HG02763 (cell line): ENCODE data around the gene MYL4.
A peak's percentile ranks its signal among the peaks of the same experiment; 100 is the strongest.
"Not testable (repeated sequence)": the region's sequence is repeated elsewhere in the genome, so short reads cannot be mapped to it uniquely, and the experiment has no call there.

Experiments
- ATAC-seq: cut with Tn5 transposase; IDR thresholded peaks from one replicate; pipeline ENCODE4 v1.9.1; 2021; ENCODE audit warnings: mild to moderate bottlenecking, moderate library complexity; ENCODE audit not compliant: unreplicated experiment

Gene MYL4

DNA sequence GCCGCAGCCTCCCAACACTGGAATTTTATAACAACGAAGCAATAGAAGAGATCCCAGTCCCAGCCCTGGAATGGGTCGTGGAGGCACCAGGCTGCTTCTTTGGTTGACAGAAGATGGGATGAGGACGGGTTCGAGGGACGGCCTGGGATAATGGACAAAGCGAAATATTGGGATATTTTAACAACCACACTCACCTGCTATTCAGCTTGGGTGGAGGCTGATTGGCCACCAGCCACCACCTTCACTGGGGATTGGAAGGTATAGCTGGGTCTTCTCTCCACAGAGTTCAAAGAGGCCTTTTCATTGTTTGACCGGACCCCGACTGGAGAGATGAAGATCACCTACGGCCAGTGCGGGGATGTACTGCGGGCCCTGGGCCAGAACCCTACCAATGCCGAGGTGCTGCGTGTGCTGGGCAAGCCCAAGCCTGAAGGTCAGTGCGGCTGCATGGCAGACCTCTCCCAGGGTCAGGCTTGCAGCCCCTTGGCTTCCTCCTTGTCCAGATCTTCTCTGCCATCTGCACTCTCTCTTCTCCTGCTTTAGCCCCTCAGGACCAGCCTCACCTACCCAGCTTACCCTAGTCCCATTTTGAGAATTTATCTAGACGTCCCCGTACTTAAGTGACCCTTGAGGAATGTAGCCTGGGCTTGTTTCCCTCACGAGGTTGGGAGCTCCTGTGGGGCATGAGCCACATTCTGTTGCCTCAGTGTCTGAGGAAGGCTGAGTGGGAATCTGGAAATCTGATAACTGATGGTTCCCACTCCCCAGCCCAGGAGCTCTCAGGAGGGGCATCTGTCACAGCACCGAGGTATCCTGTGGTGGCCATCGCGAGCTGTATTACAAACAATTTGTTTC, 10.7 kb downstream of the MYL4 start:
- no peak for ATAC-seq

DNA sequence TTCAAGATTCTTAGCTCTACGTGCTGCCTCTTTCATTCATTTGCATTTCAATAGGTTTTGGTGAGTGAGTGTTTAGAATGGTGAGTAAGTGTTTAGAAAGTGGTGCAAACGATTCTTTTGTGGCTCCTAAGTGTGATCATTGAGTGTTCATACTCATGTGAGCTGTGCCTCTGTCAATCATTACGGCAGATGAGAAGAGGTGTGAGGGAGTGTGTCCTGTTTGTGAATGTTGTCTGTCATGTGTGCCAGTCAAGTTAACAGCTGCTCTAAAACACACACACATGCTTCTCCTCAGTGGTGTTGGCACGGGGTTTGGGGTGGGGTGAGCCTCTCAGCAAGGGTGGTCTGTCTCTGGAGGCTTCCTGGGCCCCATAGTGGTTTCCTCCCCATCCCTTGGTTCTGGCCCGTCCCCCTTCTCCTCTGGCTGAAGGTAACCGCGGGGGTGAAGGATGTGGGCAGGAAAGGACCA, 11.4 kb downstream of the MYL4 start:
- no peak for ATAC-seq

- ATAC-seq, result no peak
Observed at GRCh38 chr17:47221154-47221553, 12.0 kb downstream of the MYL4 start.

DNA sequence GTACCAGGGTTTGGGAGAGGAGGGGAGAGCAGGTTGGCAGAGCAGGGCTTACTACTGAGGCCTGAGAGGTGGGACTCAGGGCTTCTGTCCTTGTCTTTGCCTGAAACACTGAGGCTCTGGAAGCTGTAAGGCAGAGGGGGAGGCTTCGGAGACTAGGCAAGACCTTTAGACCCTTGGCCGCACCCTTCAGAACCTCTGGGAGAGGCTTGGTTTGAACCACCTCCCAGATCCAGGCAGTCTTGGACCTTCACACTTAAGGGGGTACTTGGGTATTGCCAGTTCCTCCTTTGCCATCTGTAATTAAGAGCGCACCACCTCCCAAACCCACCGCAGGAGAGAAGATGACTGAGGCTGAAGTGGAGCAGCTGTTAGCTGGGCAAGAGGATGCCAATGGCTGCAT, 12.9 kb downstream of the MYL4 start:
- no peak for ATAC-seq

DNA sequence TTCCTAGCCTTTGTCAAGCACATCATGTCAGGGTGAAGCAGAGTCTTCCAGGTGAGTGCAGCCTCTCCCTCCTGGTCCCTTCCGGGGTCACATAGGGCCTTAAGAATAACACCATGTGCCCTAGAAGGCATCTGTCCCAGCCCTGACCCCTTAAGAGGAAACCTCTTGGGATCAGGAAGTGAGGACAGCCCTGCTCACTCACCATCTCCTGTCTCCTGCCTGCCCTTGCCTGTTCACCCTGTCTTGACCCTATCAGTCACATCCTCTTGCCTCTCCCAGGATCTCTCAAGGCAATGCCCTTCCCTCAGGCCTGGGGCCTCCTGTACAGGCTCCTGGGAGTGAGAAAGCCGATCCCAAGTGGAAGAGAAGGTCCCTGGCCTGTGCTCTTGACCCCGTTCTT, 13.9 kb downstream of the MYL4 start:
- ATAC-seq, result no peak

DNA sequence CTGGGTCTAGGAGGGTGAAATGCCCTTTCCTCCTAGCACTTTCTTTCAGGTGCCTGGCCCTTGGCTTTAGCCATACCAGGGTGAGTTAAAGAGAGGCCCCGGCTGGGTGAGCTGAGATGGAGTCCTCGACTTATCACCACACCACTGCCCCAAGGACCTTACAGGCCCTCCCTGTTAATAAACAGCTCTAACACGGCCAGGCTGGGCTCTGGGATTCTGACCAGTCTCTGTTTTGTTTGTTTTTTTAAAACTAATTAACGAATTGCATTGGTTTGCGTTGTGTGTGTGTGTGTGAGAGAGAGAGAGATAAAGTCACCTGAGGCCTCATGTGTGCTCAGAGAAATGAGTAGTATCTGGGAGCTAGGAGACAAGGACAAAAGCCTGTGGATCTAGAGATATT, 14.3 kb downstream of the MYL4 start:
- no peak for ATAC-seq

- not testable (repeated sequence) for ATAC-seq
Observed at GRCh38 chr17:47224077-47224476, 14.9 kb downstream of the MYL4 start.

DNA sequence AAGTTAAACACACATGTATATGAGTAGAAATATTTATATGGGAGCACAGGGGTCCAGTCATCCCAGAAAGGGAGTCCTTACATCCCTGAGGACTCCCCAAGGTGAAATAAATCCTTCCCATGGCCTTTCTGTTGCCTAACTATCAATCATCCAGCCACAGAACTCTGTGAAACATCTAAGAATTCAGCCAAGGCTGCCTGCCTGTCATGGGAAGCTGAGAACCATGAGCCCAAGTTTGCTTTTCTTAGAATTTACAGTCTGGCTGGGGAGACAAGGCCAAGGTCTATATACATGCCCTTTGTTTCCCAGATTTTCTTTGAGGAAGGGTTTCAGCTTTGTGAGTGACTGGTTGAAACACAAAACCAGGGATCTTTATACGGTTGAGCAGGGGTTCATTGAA, 15.8 kb downstream of the MYL4 start:
- ATAC-seq, result no peak

DNA sequence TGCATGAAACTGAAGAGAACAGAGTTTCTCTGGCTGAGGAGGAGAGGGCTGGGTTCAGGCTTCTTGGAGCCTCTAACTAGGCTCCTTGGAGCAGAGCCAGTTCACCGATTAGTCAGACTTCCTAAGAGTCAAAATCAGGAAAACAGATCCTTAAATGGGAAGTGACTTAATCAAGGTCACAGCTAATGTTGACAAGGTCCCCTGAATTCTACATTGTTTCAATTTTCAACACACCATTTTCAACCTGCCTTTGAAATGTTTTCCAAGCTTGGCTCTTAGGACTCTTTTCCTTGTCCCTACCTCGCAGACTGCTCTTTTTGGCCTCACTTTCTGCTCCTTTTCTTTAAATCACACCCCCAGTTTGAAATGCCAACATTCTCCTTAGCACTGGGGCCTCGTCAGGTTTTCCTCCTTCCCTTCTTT, 16.3 kb downstream of the MYL4 start:
- no peak for ATAC-seq

DNA sequence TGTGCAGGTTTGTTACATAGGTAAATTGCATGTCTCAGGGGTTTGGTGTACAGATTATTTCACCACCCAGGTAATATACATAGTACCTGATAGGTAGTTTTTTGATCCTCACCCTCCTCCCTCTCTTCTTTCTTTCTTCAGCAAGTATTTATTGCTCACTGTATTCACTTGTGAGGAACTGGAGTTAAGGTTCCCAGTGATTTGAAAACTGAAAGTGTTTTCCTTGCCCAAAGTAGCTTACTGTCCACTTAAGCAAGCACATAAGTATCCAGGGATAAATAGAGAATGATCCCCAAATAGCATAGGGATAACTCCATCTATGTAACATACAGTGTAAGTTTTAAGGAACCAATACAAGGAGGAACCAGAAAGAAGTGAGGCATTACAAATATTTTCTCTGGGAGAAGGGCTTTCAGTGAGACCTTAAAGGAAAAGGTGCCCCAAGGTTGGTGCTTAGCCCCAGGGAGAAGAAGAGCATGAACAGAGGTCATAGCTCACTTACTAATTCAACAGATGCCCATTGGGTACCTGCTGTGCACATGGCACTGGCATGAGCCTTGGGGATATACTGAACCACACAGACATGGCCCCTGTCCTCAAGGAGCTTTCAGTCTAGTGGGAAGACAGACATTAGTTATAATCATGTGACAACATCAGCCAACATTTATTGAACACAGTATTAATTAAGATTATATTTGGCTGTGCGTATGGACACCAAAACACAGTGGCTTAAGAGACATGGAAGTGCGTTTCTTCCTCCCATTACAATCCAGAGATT, 17.0 kb downstream of the MYL4 start:
- ATAC-seq, result no peak

DNA sequence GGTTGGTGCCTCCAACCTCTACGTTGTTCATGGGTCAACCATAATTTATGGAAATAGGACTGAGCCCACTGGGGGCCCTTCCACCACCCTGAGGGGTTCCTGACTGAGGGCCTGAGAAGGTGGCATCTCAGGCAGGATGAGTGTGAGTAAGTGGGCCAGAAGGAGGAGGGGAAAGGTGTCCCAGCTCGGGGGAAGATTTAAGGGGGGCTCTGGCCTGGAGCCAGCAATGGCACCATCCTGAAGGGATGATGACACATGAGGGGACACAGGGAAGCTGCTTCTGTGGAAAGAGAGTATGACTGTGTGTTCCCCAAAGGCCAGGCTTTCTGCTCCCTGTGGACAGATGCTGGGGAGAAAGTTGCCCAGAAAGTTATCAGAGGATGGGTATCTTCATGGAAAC, 18.7 kb downstream of the MYL4 start:
- ATAC-seq, result no peak

DNA sequence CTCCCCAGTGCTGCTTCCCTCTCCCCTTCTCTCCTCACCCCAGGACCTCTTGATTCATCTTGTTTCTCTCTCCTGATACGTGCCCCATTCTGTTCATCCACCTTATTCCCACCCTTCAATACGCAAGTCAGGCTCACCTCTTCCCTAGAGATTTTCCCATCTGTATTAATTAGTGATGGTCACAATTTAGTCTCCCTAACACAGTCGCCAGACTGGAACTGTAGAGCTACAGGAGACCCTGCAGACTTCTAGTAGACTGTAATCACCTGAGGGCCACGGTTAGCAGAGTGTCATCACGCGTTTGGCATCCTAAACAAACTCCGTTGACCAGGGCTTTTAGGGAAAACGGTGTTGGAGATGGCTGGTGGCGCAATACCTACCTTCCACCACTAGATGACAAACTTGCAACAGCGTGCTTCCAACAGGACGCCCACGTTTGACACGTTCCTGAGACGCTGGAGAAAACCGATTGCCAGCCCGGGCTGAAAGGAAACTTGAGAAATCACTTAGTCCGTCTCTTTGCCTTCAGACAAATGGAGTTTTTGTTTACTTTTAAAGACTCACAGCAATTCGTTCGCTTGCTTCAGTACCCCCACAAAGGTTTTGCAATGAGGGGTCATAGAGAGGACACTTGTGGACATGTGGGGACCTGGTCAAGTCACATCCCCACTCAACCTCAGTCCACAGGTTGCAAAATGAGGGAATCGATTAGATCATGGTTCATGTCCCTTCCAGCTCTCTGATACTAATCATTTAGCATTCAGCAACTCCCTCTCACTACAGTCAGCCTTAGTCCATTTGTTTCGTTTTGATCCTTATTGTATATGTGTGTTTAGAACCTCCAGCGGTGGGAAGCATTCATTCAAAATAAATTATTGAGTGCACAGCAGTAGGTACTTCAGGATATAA, 20.6 kb downstream of the MYL4 start:
- peak; percentile 63 for ATAC-seq

DNA sequence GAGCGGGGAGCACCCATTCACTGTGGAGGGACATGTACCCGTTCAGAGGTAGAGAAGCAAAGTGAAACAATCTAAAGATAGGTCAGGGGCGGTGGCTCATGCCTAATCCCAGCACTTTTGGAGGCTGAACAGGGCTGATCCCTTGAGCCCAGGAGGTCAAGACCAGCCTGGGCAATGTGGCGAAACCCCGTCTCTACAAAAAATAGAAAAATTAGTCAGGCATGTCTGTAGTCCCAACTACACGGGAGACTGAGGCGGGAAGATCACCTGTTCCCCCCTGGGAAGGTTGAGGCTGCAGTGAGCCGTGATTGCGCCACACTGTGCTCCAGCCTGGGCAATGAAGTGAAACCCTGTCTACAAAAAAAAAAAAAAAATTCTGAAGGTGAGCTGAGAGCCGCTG, 21.7 kb downstream of the MYL4 start:
- ATAC-seq, result no peak

- no peak for ATAC-seq
Observed at GRCh38 chr17:47231334-47231733, 22.2 kb downstream of the MYL4 start.

- no peak for ATAC-seq
Observed at GRCh38 chr17:47231866-47232265, 22.7 kb downstream of the MYL4 start.

- no peak for ATAC-seq
Observed at GRCh38 chr17:47232465-47232864, 23.3 kb downstream of the MYL4 start.

- ATAC-seq, result no peak
Observed at GRCh38 chr17:47235506-47235905, 26.4 kb downstream of the MYL4 start.

GRCh38 chr17:47235923-47236322, 26.8 kb downstream of the MYL4 start:
- ATAC-seq, result no peak

- ATAC-seq, result no peak
Observed at GRCh38 chr17:47237841-47238240, 28.7 kb downstream of the MYL4 start.

DNA sequence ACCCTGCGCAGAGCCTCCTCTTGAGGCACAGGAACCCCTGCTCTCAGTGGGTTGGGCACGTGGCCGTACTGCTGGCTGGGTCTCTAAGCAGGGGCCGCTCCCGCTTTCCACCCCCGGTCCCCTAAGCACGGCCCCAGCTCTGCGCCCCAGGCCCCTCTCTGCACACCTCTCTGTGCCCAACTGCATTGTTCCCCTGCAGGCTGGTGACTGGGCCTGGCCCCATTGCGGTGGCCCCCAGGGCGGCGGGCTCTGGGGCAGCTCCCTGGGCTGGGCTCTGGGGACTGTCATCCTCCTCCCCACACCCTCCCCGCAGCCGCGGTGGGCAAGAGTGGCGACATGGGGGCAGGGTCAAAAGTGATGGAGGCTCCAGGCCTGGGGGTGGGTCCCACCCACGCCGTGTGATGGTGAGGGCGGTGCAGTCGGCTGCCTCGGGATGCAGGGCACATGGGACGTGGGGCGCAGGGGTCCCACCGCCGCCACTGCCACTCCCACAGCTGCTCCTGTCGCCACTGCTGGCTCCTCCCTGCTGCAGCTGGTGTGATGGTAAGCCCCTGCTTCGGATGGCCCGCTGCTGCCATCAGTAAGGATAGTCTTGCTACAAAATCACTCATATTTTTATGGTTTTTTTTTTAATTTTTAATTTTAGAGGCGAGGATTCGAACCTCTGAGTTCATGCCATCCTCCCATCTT, 29.3 kb downstream of the MYL4 start:
- ATAC-seq, result no peak

- ATAC-seq, result no peak
Observed at GRCh38 chr17:47239619-47239966, 30.4 kb downstream of the MYL4 start.
